ENCODE results near the gene SURF2.

Gene SURF2

GRCh38 chr9:133335924-133336811, 20.2 kb upstream of the SURF2 start, which contains the start of gene SURF6:
Gene SURF6, minus strand, starts transcription at chr9:133336188. Its CDS starts 56 bp downstream, at chr9:133336132.
- no peak for FAIRE-seq

- no peak for FAIRE-seq
Observed at GRCh38 chr9:133339641-133340040, 16.7 kb upstream of the SURF2 start.

- no peak for FAIRE-seq
Observed at GRCh38 chr9:133340256-133340655, 16.1 kb upstream of the SURF2 start.

- no peak for FAIRE-seq
Observed at GRCh38 chr9:133340916-133341315, 15.4 kb upstream of the SURF2 start.

- no peak for FAIRE-seq
Observed at GRCh38 chr9:133341369-133342068, 14.8 kb upstream of the SURF2 start.

- FAIRE-seq, result no peak
Observed at GRCh38 chr9:133342069-133342406, 14.3 kb upstream of the SURF2 start.

GRCh38 chr9:133342570-133342969, 13.8 kb upstream of the SURF2 start:
- FAIRE-seq, result no peak

GRCh38 chr9:133344071-133344470, 12.3 kb upstream of the SURF2 start:
- no peak for FAIRE-seq

- FAIRE-seq, result no peak
Observed at GRCh38 chr9:133344979-133345378, 11.4 kb upstream of the SURF2 start.

- FAIRE-seq, result no peak
Observed at GRCh38 chr9:133345596-133345995, 10.8 kb upstream of the SURF2 start.

- no peak for FAIRE-seq
Observed at GRCh38 chr9:133346021-133346785, 10.1 kb upstream of the SURF2 start.

GRCh38 chr9:133347515-133347984, 8.8 kb upstream of the SURF2 start:
- no peak for FAIRE-seq

GRCh38 chr9:133347985-133348717, 8.2 kb upstream of the SURF2 start, which contains the start of the genes MED22 and RPL7A:
Gene MED22, minus strand, starts transcription at chr9:133348131. Its CDS starts 1,469 bp downstream, at chr9:133346662.
Gene RPL7A, plus strand, starts transcription at chr9:133348218. Its CDS starts 26 bp downstream, at chr9:133348244.
- no peak for FAIRE-seq

GRCh38 chr9:133348718-133349573, 7.4 kb upstream of the SURF2 start:
- FAIRE-seq, result no peak

- FAIRE-seq, result no peak
Observed at GRCh38 chr9:133349965-133350616, 6.3 kb upstream of the SURF2 start.

GRCh38 chr9:133351526-133351907, 4.8 kb upstream of the SURF2 start:
- FAIRE-seq, result no peak

GRCh38 chr9:133351908-133352634, 4.3 kb upstream of the SURF2 start:
- FAIRE-seq, result no peak

- FAIRE-seq, result no peak
Observed at GRCh38 chr9:133352635-133353340, 3.6 kb upstream of the SURF2 start.

GRCh38 chr9:133353548-133353947, 2.8 kb upstream of the SURF2 start:
- no peak for FAIRE-seq

All from endometrium (tissue), 2 donors.